H9 (cell line): ENCODE data around the gene EVC. TPM values are rescaled to one million over a fixed set of nuclear protein-coding genes. Genes with fewer than 3 reads are reported as not detected.

Source experiments
- DNase-seq: peaks from one replicate; pipeline ENCODE4 v3.0.0-alpha.2; 2017
- H2AFZ ChIP-seq: one replicate; pipeline ENCODE4 v1.6.1; 2013; ENCODE audit warnings: mild to moderate bottlenecking, low read length, control low read depth, moderate library complexity
- H2AK5ac ChIP-seq: 2 replicates; pipeline ENCODE4 v1.6.1; 2013; ENCODE audit warnings: low read length, control low read depth, mixed read lengths; ENCODE audit not compliant: insufficient read length
- H2BK120ac ChIP-seq: one replicate; pipeline ENCODE4 v1.6.1; 2013; ENCODE audit warnings: low read depth, mild to moderate bottlenecking, low read length, control low read depth, inconsistent platforms; ENCODE audit not compliant: poor library complexity, severe bottlenecking
- H2BK12ac ChIP-seq: 2 replicates; pipeline ENCODE4 v1.6.1; 2013; ENCODE audit warnings: low read length, control low read depth, mixed read lengths, low read depth; ENCODE audit not compliant: insufficient read length
- H2BK15ac ChIP-seq: 2 replicates; pipeline ENCODE4 v1.6.1; 2013; ENCODE audit warnings: low read depth, low read length, control low read depth
- H2BK20ac ChIP-seq: one replicate; pipeline ENCODE4 v1.6.1; 2013; ENCODE audit warnings: low read depth, mild to moderate bottlenecking, low read length, control low read depth, inconsistent platforms; ENCODE audit not compliant: poor library complexity, severe bottlenecking
- H2BK5ac ChIP-seq: 2 replicates; pipeline ENCODE4 v1.6.1; 2013; ENCODE audit warnings: low read length, control low read depth, mixed read lengths; ENCODE audit not compliant: insufficient read length
- H3K14ac ChIP-seq: 2 replicates; pipeline ENCODE4 v1.6.1; 2013; ENCODE audit warnings: low read length, control low read depth; ENCODE audit not compliant: insufficient read depth
- H3K18ac ChIP-seq: 2 replicates; pipeline ENCODE4 v1.6.1; 2013; ENCODE audit warnings: low read depth, mild to moderate bottlenecking, mixed read lengths, low read length, control low read depth; ENCODE audit not compliant: insufficient read length
- H3K23ac ChIP-seq: 2 replicates; pipeline ENCODE4 v1.6.1; 2013; ENCODE audit warnings: low read length, control low read depth, mixed read lengths, low read depth; ENCODE audit not compliant: insufficient read length
- H3K23me2 ChIP-seq: 2 replicates; pipeline ENCODE4 v1.6.1; 2013; ENCODE audit warnings: low read depth, mild to moderate bottlenecking, mixed read lengths, low read length, control low read depth; ENCODE audit not compliant: insufficient read length, poor library complexity, severe bottlenecking
- H3K27ac ChIP-seq: 2 replicates; pipeline ENCODE4 v1.5.1; 2013; ENCODE audit warnings: low read length, control low read depth, mixed read lengths, low read depth; ENCODE audit not compliant: insufficient read length
- H3K27me3 ChIP-seq: 2 replicates; pipeline ENCODE4 v1.6.1; 2013; ENCODE audit warnings: low read length, control low read depth, inconsistent platforms; ENCODE audit not compliant: insufficient read depth
- H3K4ac ChIP-seq: 2 replicates; pipeline ENCODE4 v1.6.1; 2013; ENCODE audit warnings: low read depth, mild to moderate bottlenecking, control low read depth, inconsistent platforms, low read length, moderate library complexity
- H3K4me1 ChIP-seq: 2 replicates; pipeline ENCODE4 v1.6.1; 2013; ENCODE audit warnings: low read length, control low read depth, inconsistent platforms; ENCODE audit not compliant: insufficient read depth
- H3K4me2 ChIP-seq: 2 replicates; pipeline ENCODE4 v1.6.1; 2013; ENCODE audit warnings: low read length, control low read depth, mixed read lengths; ENCODE audit not compliant: insufficient read length, insufficient read depth
- H3K56ac ChIP-seq: 2 replicates; pipeline ENCODE4 v1.6.1; 2013; ENCODE audit warnings: low read depth, mild to moderate bottlenecking, mixed read lengths, low read length, control low read depth; ENCODE audit not compliant: insufficient read length
- H3K79me1 ChIP-seq: 2 replicates; pipeline ENCODE4 v1.6.1; 2013; ENCODE audit warnings: low read depth, mild to moderate bottlenecking, moderate library complexity, low read length, control low read depth, inconsistent platforms; ENCODE audit not compliant: insufficient read depth, poor library complexity, severe bottlenecking
- H3K79me2 ChIP-seq: 2 replicates; pipeline ENCODE4 v1.6.1; 2013; ENCODE audit warnings: low read length, control low read depth, inconsistent platforms; ENCODE audit not compliant: insufficient read depth
- H3K9ac ChIP-seq: 2 replicates; pipeline ENCODE4 v1.6.1; 2013; ENCODE audit warnings: low read length, control low read depth, mixed read lengths; ENCODE audit not compliant: insufficient read length; ENCODE audit errors: extremely low read depth
- H3K9me3 ChIP-seq: one replicate; pipeline ENCODE4 v1.6.1; 2013; ENCODE audit warnings: low read depth, low read length, inconsistent platforms; ENCODE audit not compliant: control insufficient read depth
- H3T11ph ChIP-seq: one replicate; pipeline ENCODE4 v1.6.1; 2013; ENCODE audit warnings: mild to moderate bottlenecking, low read length, control low read depth, inconsistent platforms
- H4K20me1 ChIP-seq: one replicate; pipeline ENCODE4 v1.6.1; 2013; ENCODE audit not compliant: control insufficient read depth, insufficient read length, insufficient read depth
- H4K5ac ChIP-seq: 2 replicates; pipeline ENCODE4 v1.6.1; 2013; ENCODE audit warnings: low read depth, mild to moderate bottlenecking, mixed read lengths, low read length, control low read depth; ENCODE audit not compliant: insufficient read length
- H4K8ac ChIP-seq: replicated peaks from 2 replicates; pipeline ENCODE4 v1.6.1; 2013; ENCODE audit warnings: low read length, control low read depth, mixed read lengths, low read depth; ENCODE audit not compliant: insufficient read length
- H4K91ac ChIP-seq: 2 replicates; pipeline ENCODE4 v1.6.1; 2013; ENCODE audit warnings: low read depth, mild to moderate bottlenecking, moderate library complexity, mixed read lengths, low read length, control low read depth; ENCODE audit not compliant: insufficient read length
- H3K27ac Mint-ChIP-seq, 3 experiments: 2 replicates in 2 of 3; 3 replicates in 1 of 3; pipeline ENCODE4 v1.8.0; 2020 to 2021; ENCODE audit warnings: mixed read lengths in 3 of 3, mild to moderate bottlenecking in 1 of 3, moderate library complexity in 1 of 3
- H3K27me3 Mint-ChIP-seq: 2 replicates; pipeline ENCODE4 v1.8.0; 2021; ENCODE audit warnings: low read depth, mild to moderate bottlenecking, moderate library complexity, mixed read lengths
- H3K36me3 Mint-ChIP-seq, 3 experiments: 2 replicates in 2 of 3; 3 replicates in 1 of 3; pipeline ENCODE4 v1.8.0; 2020 to 2021; ENCODE audit warnings: low read depth in 3 of 3, mixed read lengths in 3 of 3; ENCODE audit not compliant: insufficient read depth in 1 of 3
- H3K4me1 Mint-ChIP-seq, 2 experiments: 2 replicates each; pipeline ENCODE4 v1.8.0; 2020; ENCODE audit warnings: mixed read lengths in 2 of 2
- H3K4me3 Mint-ChIP-seq, 2 experiments: 2 replicates in 1 of 2; 3 replicates in 1 of 2; pipeline ENCODE4 v1.8.0; 2020 to 2021; ENCODE audit warnings: mild to moderate bottlenecking in 2 of 2, mixed read lengths in 2 of 2, moderate library complexity in 1 of 2
- H3K9me3 Mint-ChIP-seq, 2 experiments: 2 replicates in 1 of 2; 3 replicates in 1 of 2; pipeline ENCODE4 v1.8.0; 2020; ENCODE audit warnings: mild to moderate bottlenecking in 2 of 2, mixed read lengths in 2 of 2, moderate library complexity in 1 of 2
- WGBS: extraction: QIAGEN DNeasy Blood & Tissue Kit; methylation state at CpG from one replicate; pipeline ENCODE4 v1.1.7; 2013; ENCODE audit warnings: missing lambda C conversion rate, low lambda C conversion rate, mixed read lengths; ENCODE audit not compliant: insufficient read length; ENCODE audit errors: extremely low coverage; 5-methylcytosine and 5-hydroxymethylcytosine counted together
- total RNA-seq: library from RNA; stranded (reverse); gene quantifications from 2 replicates; pipeline ENCODE4 v1.2.1, GENCODE V29; 2021
- TF ChIP-seq, protein P1 (sequence below): fragments of 200-600 bp; sonication (generic); conservative IDR thresholded peaks from 3 replicates; pipeline ENCODE4 v1.8.0; 2021; ENCODE audit warnings: antibody characterized with exemption, mild to moderate bottlenecking

EVC gene
- total RNA-seq, 1 experiment from 2014 or later: 10.1 TPM

DNA sequence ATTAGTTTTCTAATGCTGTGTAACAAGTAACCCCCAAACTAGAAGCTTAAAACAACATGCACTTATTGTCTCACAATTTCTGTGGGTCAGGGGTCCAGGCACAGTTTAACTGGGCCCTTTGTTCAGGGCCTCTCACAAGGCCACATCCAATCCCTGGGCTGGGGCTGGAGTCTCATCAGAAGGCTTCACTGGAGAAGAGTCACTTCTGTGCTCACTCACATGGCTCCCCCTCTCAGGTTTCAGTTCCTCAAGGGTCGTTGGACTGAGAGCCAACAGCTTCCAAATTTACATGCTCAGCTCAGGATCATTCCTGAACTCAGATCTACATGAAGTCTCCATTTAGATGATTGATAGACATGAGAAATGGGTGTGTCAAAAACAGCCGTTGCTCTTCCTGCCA lies 77.1 kb downstream of the EVC start:
- Histone ChIP-seq H2AK5ac (no peak overlapping the region), H3K18ac (no peak overlapping the region), H3K23ac (no peak overlapping the region), H2BK20ac (no peak overlapping the region), H3K9ac (no peak overlapping the region), H2AFZ (no peak overlapping the region), H3T11ph (no peak overlapping the region), H3K79me1 (no peaks in the 10 kb centered on the region), H3K4me1 (no peaks in the 10 kb centered on the region), H3K14ac (no peak overlapping the region), H3K9me3 (no peaks in the 10 kb centered on the region), H3K23me2 (no peaks in the 10 kb centered on the region), H4K91ac (no peak overlapping the region), H3K79me2 (no peaks in the 10 kb centered on the region), H3K4ac (no peak overlapping the region), H3K56ac (no peak overlapping the region), H4K20me1 (no peaks in the 10 kb centered on the region), H4K8ac (no peak overlapping the region), H3K27me3 (no peaks in the 10 kb centered on the region), H2BK15ac (no peak overlapping the region), H3K4me2 (no peak overlapping the region), H3K27ac (no peak overlapping the region), H2BK12ac (no peak overlapping the region), H4K5ac (no peak overlapping the region), H2BK120ac (no peak overlapping the region), H2BK5ac (no peak overlapping the region)
- peak overlapping the region in 1 of 3 experiments; percentile 13; a peak in 2 of 7 replicates for H3K27ac Mint-ChIP-seq
- TF ChIP-seq, protein P1, sequence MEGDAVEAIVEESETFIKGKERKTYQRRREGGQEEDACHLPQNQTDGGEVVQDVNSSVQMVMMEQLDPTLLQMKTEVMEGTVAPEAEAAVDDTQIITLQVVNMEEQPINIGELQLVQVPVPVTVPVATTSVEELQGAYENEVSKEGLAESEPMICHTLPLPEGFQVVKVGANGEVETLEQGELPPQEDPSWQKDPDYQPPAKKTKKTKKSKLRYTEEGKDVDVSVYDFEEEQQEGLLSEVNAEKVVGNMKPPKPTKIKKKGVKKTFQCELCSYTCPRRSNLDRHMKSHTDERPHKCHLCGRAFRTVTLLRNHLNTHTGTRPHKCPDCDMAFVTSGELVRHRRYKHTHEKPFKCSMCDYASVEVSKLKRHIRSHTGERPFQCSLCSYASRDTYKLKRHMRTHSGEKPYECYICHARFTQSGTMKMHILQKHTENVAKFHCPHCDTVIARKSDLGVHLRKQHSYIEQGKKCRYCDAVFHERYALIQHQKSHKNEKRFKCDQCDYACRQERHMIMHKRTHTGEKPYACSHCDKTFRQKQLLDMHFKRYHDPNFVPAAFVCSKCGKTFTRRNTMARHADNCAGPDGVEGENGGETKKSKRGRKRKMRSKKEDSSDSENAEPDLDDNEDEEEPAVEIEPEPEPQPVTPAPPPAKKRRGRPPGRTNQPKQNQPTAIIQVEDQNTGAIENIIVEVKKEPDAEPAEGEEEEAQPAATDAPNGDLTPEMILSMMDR: no peak
- peaks cover 0 to 3% of the 10 kb centered on the region in 2 experiments; a peak in 1 of 5 replicates for H3K9me3 Mint-ChIP-seq
- DNase-seq: peak; percentile 10
- H3K4me3 Mint-ChIP-seq: no peak overlapping the region
- no peaks in the 10 kb centered on the region for H3K27me3 Mint-ChIP-seq
- peaks cover 32 to 35% (median 34%) of the 10 kb centered on the region in 3 experiments for H3K36me3 Mint-ChIP-seq
- no CpG with 5 or more reads among the region's 2 CpGs for WGBS
- H3K4me1 Mint-ChIP-seq: peaks cover 15 to 16% of the 10 kb centered on the region in 2 experiments; a peak in 3 of 4 replicates
